ENCODE results near the gene PLTP. TPM values are rescaled to one million over a fixed set of nuclear protein-coding genes. Genes with fewer than 3 reads are reported as not detected.

Gene PLTP
- total and polyA plus RNA-seq, 2 of the 13 experiments (the other 11 are each of a cell fraction or from before 2014, with no cell fraction given), result 16.9 to 28.6 TPM

- TF ChIP-seq ZBED4 (CRISPR knock-in tag; IDR thresholded peaks at IDR 0.05; ENCODE audit: borderline replicate concordance) (peak; percentile 87), ATF6 (CRISPR knock-in tag; conservative IDR thresholded peaks at IDR 0.05) (no peak), ZNF367 (CRISPR knock-in tag; IDR thresholded peaks at IDR 0.05; ENCODE audit: borderline replicate concordance) (no peak), HMGA1 (CRISPR knock-in tag; conservative IDR thresholded peaks at IDR 0.05) (no peak), NCOR1 (IDR thresholded peaks at IDR 0.05; ENCODE audit: borderline replicate concordance, low read length) (peak; percentile 92), ZMAT3 (CRISPR knock-in tag; conservative IDR thresholded peaks at IDR 0.05) (peak; percentile 66), MZF1 (CRISPR knock-in tag; IDR thresholded peaks at IDR 0.05; ENCODE audit: borderline replicate concordance) (no peak), SP4 (CRISPR knock-in tag; IDR thresholded peaks at IDR 0.05) (peak; percentile 68; the same call in 1 of the 2 replicates), TBX3 (IDR thresholded peaks at IDR 0.05; ENCODE audit: borderline replicate concordance) (peak; percentile 57; the same call in 1 of the 2 replicates), ZNF652 (CRISPR knock-in tag; IDR thresholded peaks at IDR 0.05; ENCODE audit: borderline replicate concordance, low read depth) (peak; percentile 77; the same call in 1 of the 2 replicates), NR0B2 (CRISPR knock-in tag; IDR thresholded peaks at IDR 0.05) (0 out of 2 replicates have a peak, but pooled peaks have one; percentile 47), ZFP36L1 (CRISPR knock-in tag; IDR thresholded peaks at IDR 0.05) (peak; percentile 74; the same call in 1 of the 2 replicates), ZUFSP (CRISPR knock-in tag; IDR thresholded peaks at IDR 0.05; ENCODE audit: borderline replicate concordance) (no peak), GABPA (IDR thresholded peaks at IDR 0.05; ENCODE audit: low read depth, low read length) (no peak), GABPA (CRISPR knock-in tag; IDR thresholded peaks at IDR 0.05; ENCODE audit: low read depth) (peak; percentile 71), HNRNPH1 (optimal IDR thresholded peaks at IDR 0.05; ENCODE audit: low read depth, low read length) (no peak), THYN1 (CRISPR knock-in tag; IDR thresholded peaks at IDR 0.05; ENCODE audit: borderline replicate concordance, low read depth) (no peak), ZNF678 (CRISPR knock-in tag; IDR thresholded peaks at IDR 0.05) (no peak)
- TF ChIP-seq, protein P1, sequence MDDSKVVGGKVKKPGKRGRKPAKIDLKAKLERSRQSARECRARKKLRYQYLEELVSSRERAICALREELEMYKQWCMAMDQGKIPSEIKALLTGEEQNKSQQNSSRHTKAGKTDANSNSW (CRISPR knock-in tag; IDR thresholded peaks at IDR 0.05; ENCODE audit: borderline replicate concordance), result no peak
Measured at GRCh38 chr20:45927071-45927878, 15.3 kb upstream of the PLTP start (continued).

All from HepG2 (cell line).